Renal pelvis (tissue), 4 donors: ENCODE measurements around the gene CX3CR1. TPM values are rescaled to one million over a fixed set of nuclear protein-coding genes. Genes with fewer than 3 reads are reported as not detected.
A peak's percentile ranks its signal among the peaks of the same experiment; 100 is the strongest.

ENCODE experiments used
- DNase-seq: peaks from one replicate; pipeline ENCODE4 v3.0.0-alpha.2; 2013
- polyA plus RNA-seq, 3 donors: library from polyadenylated mRNA; unstranded; fragments of 120-200 nt; gene quantifications; one replicate each; pipeline ENCODE4 v1.2.1, GENCODE V29; 2013; ENCODE audit not compliant: insufficient read length in 3 of 3

CX3CR1 gene
- polyA plus RNA-seq, 3 donors = 3.4 to 5.8 (median 3.9) TPM

DNA sequence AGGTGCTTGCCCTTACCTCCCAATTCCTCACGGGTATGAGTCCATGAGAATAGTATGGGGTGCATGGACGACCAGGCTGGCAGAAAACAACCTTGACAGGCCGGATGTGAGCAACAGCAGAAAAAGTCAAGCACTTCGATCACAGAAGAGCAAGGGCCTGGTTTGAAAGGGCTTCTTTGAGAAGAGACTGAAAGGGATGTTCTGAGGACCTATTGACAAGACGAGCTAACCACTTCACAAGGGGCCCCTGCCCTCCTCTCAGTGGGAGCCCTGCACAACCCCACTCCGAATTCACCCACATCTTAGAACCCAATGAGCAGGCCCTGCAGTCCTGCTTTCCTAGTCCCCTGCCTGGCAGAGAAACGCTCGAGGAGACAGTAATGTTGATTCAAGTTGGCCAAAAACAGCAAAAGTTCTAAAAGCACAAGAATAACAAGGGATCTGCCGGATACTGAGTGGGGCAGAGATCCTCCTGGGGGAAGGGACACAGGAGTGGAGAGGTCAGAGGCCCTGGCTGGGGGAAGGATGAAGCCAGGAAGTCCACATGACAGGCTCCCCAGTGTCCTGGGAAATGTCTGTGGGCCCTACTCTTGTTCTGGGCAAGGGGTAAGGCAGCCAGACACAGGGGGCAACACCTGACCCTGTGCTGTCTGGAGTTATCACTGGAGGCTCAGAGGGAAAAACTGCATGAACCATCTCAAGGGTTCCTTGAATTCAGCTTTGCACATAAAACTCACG, 14.8 kb upstream of the CX3CR1 start:
- DNase-seq = no peak

DNA sequence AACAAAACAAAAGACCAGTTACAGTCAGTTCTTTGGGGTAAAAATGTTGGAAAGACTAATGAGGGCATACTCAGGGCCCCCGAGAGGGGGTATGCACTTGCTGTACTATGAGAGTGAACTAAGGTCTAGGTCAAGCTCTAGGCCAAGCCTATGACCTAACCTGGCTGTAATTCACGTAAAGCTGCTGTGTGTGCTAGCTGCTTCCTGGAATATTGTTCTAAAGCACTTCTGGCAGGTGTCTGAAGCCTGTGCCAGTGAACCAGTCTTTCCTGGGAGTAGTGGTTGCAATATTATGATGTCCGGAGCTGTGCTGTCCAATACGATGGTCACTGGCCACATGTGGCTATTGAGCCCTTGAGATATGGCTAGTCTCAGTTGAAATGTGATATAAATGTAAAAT, 13.1 kb upstream of the CX3CR1 start:
- no peak for DNase-seq

GRCh38 chr3:39291903-39292329, 12.1 kb upstream of the CX3CR1 start:
- DNase-seq = peak; percentile 33

DNA sequence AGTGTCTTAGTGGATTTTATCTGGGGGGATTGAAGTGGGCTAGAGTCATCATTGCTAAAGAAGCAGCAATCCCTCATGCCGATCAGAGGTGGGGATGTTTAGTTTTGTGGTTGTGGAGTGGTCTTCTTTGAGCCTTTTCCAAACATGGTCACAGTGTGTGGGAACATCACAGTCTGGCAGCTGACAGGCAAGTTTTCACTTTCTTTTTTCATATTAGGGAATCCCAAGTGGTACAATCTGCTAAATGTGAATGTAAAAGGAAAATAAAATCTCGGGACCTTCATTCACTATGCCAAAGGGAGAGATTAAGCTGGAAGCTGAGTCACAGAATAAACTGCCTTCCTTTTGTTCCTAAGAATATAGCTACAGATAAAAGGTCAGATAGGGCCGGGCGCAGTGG, 10.4 kb upstream of the CX3CR1 start:
- DNase-seq = no peak

- no peak for DNase-seq
Observed at GRCh38 chr3:39289107-39289506, 9.3 kb upstream of the CX3CR1 start.

- peak; percentile 82 for DNase-seq
Observed at GRCh38 chr3:39288300-39288808, 8.5 kb upstream of the CX3CR1 start.

DNA sequence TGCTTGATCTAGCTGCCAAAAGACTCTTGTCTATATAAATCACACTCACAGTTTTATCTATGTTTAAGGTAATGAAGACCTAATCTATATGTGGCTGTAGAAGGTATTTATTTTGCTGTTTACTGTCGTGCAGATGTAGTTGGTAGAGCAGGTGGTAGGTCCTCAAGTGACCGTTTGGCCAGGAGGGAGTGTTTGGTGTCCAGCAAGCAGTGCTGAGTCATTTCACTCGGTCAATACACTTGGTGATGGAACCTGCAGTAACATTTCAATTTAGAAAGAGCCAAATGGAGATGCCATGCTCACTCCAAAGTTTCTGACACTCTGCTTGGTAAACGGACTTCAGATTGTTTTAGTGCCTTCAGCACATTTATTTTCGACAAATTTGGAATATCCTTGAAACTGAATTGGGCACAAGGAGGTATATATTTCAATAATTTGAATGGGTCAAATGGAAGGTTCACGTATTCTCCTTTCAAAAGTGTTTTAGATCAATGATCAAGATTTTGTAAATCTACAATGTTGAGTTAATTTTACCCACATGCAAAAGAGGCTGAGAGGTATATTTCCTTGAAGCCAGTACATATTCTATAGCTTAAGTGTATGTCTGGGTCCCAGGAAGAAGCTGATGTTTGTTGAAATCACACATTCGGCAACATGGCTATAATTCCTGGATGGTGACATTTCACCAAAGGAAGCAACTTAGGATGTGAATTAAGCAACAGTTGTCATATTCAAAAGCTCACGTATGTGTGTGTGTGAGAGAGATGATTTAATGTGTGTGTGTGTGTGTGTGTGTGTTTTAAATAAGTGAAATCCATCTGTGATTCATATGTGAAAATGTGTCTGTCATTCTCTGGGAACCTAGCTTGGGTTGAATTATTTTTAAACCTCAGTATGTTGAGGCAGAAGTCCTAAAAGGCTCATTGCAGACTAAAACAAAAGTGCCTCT, 7.7 kb upstream of the CX3CR1 start:
- no peak for DNase-seq

GRCh38 chr3:39286771-39287170, 6.9 kb upstream of the CX3CR1 start:
- DNase-seq = no peak

GRCh38 chr3:39285332-39285731, 5.5 kb upstream of the CX3CR1 start:
- DNase-seq = no peak

- no peak for DNase-seq
Observed at GRCh38 chr3:39284457-39284881, 4.6 kb upstream of the CX3CR1 start.

GRCh38 chr3:39282057-39282456, 2.2 kb upstream of the CX3CR1 start:
- DNase-seq = no peak

GRCh38 chr3:39281533-39281932, 1.7 kb upstream of the CX3CR1 start:
- DNase-seq = no peak

DNA sequence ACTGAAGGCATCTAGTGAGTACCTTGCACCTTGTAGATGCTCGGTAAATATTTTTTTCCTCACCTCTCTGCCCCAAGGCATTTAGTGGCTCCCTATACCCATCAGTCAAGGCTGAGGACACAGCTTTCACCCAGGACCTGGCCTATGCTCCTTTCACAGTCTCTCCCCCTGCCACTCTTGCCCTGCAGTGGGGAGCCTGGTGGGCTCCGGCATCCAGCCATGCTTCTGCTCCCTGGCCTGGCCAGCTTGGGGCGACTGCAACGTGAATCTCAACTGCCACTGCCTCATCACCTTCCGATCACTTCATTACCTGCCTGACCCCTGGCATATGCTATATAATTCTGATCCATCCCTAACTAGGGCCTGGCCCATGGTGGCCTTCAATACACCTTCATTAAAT, 735 bp upstream of the CX3CR1 start:
- no peak for DNase-seq

- DNase-seq = no peak
Observed at GRCh38 chr3:39278616-39278935, 1.3 kb downstream of the CX3CR1 start.

- DNase-seq = no peak
Observed at GRCh38 chr3:39277893-39278615, 1.8 kb downstream of the CX3CR1 start.

- no peak for DNase-seq
Observed at GRCh38 chr3:39276746-39277145, 3.1 kb downstream of the CX3CR1 start.

- DNase-seq = no peak
Observed at GRCh38 chr3:39275963-39276593, 3.8 kb downstream of the CX3CR1 start.

- DNase-seq = no peak
Observed at GRCh38 chr3:39275052-39275451, 4.8 kb downstream of the CX3CR1 start.

DNA sequence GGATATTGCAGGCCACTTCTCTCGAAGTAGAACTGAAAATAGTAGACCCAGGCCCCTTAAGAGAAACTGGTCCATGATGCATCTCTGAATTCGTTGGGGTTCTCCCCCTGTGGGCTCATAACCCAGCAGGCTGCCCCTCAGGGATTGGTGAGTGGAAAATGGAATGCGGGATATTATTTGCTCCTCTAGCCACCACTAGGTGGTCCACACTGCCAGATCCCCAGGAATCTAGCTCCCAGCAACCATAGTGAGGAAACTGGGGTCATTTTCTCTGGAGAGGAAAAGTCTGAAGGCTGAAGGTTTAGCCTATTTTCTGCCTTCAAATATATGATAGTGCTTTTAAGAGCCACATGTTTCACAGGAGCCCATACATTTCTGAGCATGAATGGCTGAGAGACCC, 6.7 kb downstream of the CX3CR1 start:
- no peak for DNase-seq

GRCh38 chr3:39272191-39272590, 7.6 kb downstream of the CX3CR1 start:
- no peak for DNase-seq

- no peak for DNase-seq
Observed at GRCh38 chr3:39271363-39271914, 8.4 kb downstream of the CX3CR1 start.
